ENCODE data around the gene VPS13D. TPM values are rescaled to one million over a fixed set of nuclear protein-coding genes. Genes with fewer than 3 reads are reported as not detected.

The VPS13D gene
- total and polyA plus RNA-seq, 10 of the 15 experiments (the other 5 are each of a cell fraction or from before 2014, with no cell fraction given): 1.4 to 16.9 (median 8.5) TPM

DNA sequence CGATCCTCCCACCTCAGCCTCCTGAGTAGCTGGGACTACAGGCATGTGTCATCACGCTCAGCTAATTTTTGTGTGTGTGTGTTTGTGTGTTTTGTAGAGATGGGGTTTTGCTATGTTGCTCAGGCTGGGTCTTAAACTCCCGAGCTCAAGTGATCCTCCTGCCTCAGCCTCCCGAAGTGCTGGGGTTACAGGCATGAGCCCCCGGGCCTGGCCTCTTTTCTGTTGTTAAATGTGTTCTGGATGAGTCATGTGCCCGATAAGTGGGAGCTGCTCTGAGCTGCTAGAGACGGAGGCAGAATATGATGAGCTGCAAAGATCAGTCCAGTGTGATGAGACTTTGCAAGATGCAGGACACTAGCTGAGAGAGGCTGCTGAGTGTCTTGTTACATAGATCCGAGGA is 75.5 kb downstream of the VPS13D start:
- intact Hi-C loops (cut with micrococcal nuclease; ENCODE audit: unreplicated experiment): no loop called here
- FAIRE-seq: no peak
- DNase-seq (ENCODE audit: low read depth, low spot score): no peak
- Histone ChIP-seq H3K9me3 (replicated peaks; ENCODE audit: control insufficient read depth, insufficient read depth, low read length) (no peaks in the 10 kb centered on the region; the same call in 2 of the 3 replicates), H2AFZ (ENCODE audit: control insufficient read depth, low read depth, low read length) (no peak overlapping the region), H3K79me2 (ENCODE audit: control insufficient read depth, insufficient read depth, low read length) (no peaks in the 10 kb centered on the region), H4K20me1 (ENCODE audit: control insufficient read depth, insufficient read depth) (no peaks in the 10 kb centered on the region), H3K4me3 (no peak overlapping the region), H3K27ac (ENCODE audit: control insufficient read depth, insufficient read depth) (no peak overlapping the region), H3K36me3 (ENCODE audit: control insufficient read depth in 2 of 2, insufficient read depth in 2 of 2, low read length in 1 of 2) (peaks cover 4 to 15% of the 10 kb centered on the region in 2 experiments; a peak in 3 of 4 replicates), H3K4me1 (ENCODE audit: control insufficient read depth, insufficient read depth, low read length) (no peaks in the 10 kb centered on the region), H3K27me3 (replicated peaks in 1 of 2; ENCODE audit: control insufficient read depth in 2 of 2, insufficient read depth in 2 of 2, low read length in 1 of 2) (no peaks in the 10 kb centered on the region), H3K4me2 (ENCODE audit: control insufficient read depth, insufficient read depth) (no peak overlapping the region), H3K9ac (ENCODE audit: control insufficient read depth, insufficient read depth, low read length) (no peak overlapping the region)
- no TSS peak for BruUV-seq (replicated peaks)
- ChIA-PET CTCF (no interaction called here), SMC1A (ENCODE audit: uncharacterized antibody, unreplicated experiment) (no interaction called here), RAD21 (ENCODE audit: unreplicated experiment) (no interaction called here), POLR2A (no interaction called here)
- in situ Hi-C loops (cut with MboI): no loop called here
- ATAC-seq: no peak
- WGBS (ENCODE audit: insufficient coverage, insufficient replicate concordance, low lambda C conversion rate, missing lambda C conversion rate): 97% methylated on average over 8 of the region's 8 CpGs
- no peak for TF ChIP-seq SMAD1 (IDR thresholded peaks at IDR 0.05; ENCODE audit: low read depth, partially characterized antibody)
- TF ChIP-seq ZNF274 (IDR thresholded peaks at IDR 0.05; ENCODE audit: insufficient read depth, insufficient read length): no peak
- no peak for TF ChIP-seq KAT2A (conservative IDR thresholded peaks at IDR 0.05; ENCODE audit: control insufficient read depth, low read depth, low read length)
- TF ChIP-seq, protein P1, sequence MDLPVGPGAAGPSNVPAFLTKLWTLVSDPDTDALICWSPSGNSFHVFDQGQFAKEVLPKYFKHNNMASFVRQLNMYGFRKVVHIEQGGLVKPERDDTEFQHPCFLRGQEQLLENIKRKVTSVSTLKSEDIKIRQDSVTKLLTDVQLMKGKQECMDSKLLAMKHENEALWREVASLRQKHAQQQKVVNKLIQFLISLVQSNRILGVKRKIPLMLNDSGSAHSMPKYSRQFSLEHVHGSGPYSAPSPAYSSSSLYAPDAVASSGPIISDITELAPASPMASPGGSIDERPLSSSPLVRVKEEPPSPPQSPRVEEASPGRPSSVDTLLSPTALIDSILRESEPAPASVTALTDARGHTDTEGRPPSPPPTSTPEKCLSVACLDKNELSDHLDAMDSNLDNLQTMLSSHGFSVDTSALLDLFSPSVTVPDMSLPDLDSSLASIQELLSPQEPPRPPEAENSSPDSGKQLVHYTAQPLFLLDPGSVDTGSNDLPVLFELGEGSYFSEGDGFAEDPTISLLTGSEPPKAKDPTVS (IDR thresholded peaks at IDR 0.05; ENCODE audit: low read depth, low read length): no peak
- no peak for TF ChIP-seq EED (IDR thresholded peaks at IDR 0.05; ENCODE audit: low read depth)
- no peak for TF ChIP-seq YY1 (IDR thresholded peaks at IDR 0.05; ENCODE audit: low read depth, low read length)
- no peak for TF ChIP-seq CREB1 (IDR thresholded peaks at IDR 0.05; ENCODE audit: low read depth)
- TF ChIP-seq MYB (IDR thresholded peaks at IDR 0.05; ENCODE audit: borderline replicate concordance, low read depth, low read length): no peak
- TF ChIP-seq SUZ12 (IDR thresholded peaks at IDR 0.05; ENCODE audit: unreplicated experiment): no peak
- no peak for TF ChIP-seq RB1 (IDR thresholded peaks at IDR 0.05; ENCODE audit: borderline replicate concordance)
- no peak for TF ChIP-seq ZNF384 (IDR thresholded peaks at IDR 0.05; ENCODE audit: borderline replicate concordance, low read depth, low read length)
- TF ChIP-seq, protein P2, sequence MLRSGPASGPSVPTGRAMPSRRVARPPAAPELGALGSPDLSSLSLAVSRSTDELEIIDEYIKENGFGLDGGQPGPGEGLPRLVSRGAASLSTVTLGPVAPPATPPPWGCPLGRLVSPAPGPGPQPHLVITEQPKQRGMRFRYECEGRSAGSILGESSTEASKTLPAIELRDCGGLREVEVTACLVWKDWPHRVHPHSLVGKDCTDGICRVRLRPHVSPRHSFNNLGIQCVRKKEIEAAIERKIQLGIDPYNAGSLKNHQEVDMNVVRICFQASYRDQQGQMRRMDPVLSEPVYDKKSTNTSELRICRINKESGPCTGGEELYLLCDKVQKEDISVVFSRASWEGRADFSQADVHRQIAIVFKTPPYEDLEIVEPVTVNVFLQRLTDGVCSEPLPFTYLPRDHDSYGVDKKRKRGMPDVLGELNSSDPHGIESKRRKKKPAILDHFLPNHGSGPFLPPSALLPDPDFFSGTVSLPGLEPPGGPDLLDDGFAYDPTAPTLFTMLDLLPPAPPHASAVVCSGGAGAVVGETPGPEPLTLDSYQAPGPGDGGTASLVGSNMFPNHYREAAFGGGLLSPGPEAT (IDR thresholded peaks at IDR 0.05; ENCODE audit: low read depth): no peak
- TF ChIP-seq STAT1 (conservative IDR thresholded peaks at IDR 0.05): no peak
- TF ChIP-seq, protein P3, sequence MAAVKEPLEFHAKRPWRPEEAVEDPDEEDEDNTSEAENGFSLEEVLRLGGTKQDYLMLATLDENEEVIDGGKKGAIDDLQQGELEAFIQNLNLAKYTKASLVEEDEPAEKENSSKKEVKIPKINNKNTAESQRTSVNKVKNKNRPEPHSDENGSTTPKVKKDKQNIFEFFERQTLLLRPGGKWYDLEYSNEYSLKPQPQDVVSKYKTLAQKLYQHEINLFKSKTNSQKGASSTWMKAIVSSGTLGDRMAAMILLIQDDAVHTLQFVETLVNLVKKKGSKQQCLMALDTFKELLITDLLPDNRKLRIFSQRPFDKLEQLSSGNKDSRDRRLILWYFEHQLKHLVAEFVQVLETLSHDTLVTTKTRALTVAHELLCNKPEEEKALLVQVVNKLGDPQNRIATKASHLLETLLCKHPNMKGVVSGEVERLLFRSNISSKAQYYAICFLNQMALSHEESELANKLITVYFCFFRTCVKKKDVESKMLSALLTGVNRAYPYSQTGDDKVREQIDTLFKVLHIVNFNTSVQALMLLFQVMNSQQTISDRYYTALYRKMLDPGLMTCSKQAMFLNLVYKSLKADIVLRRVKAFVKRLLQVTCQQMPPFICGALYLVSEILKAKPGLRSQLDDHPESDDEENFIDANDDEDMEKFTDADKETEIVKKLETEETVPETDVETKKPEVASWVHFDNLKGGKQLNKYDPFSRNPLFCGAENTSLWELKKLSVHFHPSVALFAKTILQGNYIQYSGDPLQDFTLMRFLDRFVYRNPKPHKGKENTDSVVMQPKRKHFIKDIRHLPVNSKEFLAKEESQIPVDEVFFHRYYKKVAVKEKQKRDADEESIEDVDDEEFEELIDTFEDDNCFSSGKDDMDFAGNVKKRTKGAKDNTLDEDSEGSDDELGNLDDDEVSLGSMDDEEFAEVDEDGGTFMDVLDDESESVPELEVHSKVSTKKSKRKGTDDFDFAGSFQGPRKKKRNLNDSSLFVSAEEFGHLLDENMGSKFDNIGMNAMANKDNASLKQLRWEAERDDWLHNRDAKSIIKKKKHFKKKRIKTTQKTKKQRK (IDR thresholded peaks at IDR 0.05; ENCODE audit: low read depth, low read length): no peak
- TF ChIP-seq ZNF622 (IDR thresholded peaks at IDR 0.05): no peak
- no peak for TF ChIP-seq POLR2AphosphoS5 (IDR thresholded peaks at IDR 0.05; ENCODE audit: low read length)
